Epidermal melanocyte (primary cell): ENCODE results near the gene ASB12.

ENCODE experiments used
- DNase-seq: peaks from one replicate; pipeline ENCODE4 v3.0.0; 2011; ENCODE audit warnings: low spot score; ENCODE audit not compliant: insufficient read length

ASB12 gene

DNA sequence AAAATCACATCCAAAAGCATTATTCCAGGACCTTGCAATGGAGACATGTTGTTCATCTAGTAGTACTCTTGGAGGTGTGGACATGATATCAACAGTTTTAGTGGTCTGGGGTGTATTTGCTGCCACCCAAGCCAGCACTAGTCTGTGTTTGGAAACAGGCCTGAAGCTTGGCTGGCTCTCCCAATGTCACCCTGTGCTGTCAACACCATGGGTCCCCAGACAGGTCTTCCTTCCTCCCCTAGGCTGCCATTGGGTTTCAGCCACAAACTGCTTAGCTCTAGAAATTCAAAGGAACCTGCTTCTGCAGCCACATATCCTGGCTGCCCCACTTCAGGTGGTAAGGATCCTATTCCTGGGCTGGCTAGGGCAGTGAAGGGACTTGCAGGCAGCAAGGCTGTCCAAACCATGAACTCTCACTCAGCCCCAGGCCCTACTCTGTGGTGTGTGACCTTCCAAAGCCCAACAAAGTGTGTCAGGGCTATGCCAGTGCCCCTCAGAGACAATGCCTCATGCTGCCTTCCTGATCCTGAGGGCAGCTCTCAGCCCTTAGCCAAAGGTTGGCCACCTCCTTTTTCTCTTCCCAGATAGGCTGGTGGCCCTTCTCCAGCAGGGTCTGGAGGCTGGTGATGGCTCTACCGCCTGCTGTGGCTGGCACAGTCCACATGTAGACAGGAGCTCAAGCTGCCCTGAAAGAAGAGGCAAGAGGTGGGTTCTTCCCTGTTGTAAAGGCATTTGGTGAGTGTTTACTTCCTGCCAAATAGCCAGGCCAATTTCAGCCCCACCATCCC lies 43.2 kb downstream of the ASB12 start:
- DNase-seq, result no peak

DNA sequence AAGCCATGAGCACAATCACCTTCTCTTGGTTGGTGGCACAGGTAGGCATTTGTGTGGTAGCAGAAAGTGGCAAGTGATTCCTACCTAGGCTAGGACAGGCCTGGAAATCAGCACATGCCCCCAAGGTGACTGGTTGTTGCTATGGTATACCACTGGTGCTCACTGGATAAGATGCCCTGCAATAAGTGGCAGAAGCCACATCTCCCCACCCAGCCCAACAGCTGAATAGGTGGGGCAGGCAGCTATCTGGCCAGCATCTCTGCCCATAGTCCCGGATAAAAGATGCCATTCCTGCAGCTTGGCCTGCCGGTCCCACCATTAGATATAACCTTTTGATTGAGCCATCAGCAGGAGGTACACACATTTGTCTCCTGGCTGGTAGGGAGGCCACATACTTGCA lies 46.0 kb downstream of the ASB12 start:
- no peak for DNase-seq

- DNase-seq, result no peak
Observed at GRCh38 chrX:64182208-64182607, 48.2 kb downstream of the ASB12 start.

GRCh38 chrX:64176876-64177275 lies 53.5 kb downstream of the ASB12 start:
- DNase-seq, result no peak
